Measurements from ENCODE around the gene HLX. TPM values are rescaled to one million over a fixed set of nuclear protein-coding genes. Genes with fewer than 3 reads are reported as not detected.
A peak's percentile ranks its signal among the peaks of the same experiment; 100 is the strongest.

The HLX gene, protein sequence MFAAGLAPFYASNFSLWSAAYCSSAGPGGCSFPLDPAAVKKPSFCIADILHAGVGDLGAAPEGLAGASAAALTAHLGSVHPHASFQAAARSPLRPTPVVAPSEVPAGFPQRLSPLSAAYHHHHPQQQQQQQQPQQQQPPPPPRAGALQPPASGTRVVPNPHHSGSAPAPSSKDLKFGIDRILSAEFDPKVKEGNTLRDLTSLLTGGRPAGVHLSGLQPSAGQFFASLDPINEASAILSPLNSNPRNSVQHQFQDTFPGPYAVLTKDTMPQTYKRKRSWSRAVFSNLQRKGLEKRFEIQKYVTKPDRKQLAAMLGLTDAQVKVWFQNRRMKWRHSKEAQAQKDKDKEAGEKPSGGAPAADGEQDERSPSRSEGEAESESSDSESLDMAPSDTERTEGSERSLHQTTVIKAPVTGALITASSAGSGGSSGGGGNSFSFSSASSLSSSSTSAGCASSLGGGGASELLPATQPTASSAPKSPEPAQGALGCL
- total RNA-seq: 2.3 and 4.0 TPM in 2 replicates
- polyA plus RNA-seq (2012): 15.5 TPM

- peak; percentile 96 for DNase-seq (ENCODE audit: low read depth)
These were observed at the start of gene HLX for GRCh38 chr1:220879076-220879508. TSS of gene HLX (plus strand) at chr1:220879443. CDS start at chr1:220879858, 415 bp downstream.

- DNase-seq (ENCODE audit: low read depth): no peak
These were observed 45.8 kb upstream of the HLX start for GRCh38 chr1:220833436-220833835.

DNA sequence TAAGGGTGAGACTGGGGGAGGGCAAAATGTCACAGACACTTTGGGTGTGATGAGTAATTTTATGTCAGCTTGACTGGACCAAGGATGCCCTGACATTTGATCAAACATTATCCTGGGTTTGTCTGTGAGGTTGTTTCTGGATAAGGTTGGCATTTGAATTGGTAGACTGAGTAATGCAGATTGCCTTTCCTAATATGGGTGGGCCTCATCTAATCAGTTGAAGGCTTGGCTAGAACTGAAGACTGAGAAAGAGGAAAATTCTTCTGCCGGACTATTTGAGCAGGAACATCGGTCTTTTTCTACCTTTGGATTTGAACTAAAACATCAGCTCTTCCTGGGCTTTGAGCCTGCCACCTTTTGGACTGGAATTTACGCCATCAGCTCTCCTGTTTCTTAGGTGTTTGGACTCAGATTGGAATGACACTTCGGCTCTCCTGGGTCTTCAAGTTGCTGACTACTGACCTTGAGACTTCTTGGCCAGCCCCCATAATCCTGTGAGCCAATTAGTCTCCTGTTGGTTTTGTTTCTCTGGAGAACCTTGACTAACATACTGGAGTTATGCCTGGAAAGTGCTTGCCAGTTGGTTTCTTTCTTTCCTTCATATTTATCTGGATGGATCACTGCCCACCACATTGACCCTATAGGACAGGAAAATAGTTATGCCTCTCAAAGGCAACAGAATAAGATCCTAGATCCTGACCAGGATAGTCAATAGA lies 44.9 kb upstream of the HLX start:
- DNase-seq (ENCODE audit: low read depth): no peak

DNA sequence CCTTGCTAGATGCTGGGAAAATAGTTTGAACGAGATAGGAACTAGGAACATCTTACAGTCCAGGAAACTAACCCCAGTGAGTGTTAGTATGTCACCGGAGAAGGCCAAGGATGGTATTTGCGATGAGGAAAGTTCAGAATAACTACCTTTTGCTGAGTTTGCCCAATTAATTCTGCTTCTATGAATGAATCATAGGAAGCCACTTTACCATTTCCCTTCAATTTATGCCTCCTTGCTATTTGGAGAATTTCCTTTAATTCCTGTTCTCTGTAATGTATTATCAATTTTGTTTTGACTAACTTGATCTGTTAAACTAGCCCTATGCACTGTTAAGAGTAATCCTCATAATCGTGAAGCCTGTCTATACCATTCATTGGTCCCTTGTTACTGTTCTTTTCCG lies 40.7 kb upstream of the HLX start:
- DNase-seq (ENCODE audit: low read depth): no peak

- no peak for DNase-seq (ENCODE audit: low read depth)
These were observed 39.8 kb upstream of the HLX start for GRCh38 chr1:220839474-220839873.

DNA sequence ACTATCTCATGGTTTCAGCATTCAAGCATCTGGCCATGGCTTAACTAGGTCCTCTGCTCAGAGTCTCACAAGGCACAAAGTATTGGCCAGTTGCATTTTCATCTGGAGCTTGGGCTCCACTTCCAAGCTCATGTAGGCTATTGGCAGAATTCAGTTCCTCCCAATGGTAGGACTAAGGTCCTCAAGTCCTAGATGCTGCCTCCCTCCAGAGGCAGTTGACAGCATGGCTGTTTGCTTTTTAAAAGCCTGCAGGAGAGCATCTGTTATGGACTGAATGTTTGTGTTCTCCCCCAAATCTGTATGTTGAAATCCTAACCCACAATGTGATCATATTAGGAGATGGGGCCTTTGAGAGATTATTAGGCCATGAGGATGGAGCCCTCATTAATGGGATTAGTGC lies 38.0 kb upstream of the HLX start:
- no peak for DNase-seq (ENCODE audit: low read depth)

DNA sequence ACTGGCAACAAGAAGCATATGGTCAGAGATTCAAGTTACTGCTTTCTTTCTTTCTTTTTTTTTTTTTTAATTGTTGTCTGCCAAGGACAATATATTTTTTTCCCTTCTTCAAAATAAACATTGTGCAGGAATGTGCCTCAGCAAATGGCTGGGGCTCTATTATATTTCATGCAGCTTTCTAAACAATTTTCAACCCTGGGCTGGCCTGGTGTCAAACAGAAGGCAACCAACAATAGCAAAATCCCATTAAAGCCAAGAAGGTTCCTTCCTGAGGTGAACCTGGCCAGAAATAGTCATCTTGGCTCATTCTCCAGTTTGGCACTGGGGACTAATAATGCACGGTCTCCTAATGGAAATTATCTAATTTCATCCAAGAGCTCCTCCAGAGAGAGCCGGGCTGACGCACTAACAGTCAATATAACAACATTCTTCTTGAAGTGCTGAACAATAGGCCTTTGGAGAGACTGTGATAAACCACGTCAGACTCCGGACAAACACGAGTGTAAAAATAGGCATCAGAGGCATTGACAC lies 35.7 kb upstream of the HLX start:
- peak; percentile 21 for DNase-seq (ENCODE audit: low read depth)

DNA sequence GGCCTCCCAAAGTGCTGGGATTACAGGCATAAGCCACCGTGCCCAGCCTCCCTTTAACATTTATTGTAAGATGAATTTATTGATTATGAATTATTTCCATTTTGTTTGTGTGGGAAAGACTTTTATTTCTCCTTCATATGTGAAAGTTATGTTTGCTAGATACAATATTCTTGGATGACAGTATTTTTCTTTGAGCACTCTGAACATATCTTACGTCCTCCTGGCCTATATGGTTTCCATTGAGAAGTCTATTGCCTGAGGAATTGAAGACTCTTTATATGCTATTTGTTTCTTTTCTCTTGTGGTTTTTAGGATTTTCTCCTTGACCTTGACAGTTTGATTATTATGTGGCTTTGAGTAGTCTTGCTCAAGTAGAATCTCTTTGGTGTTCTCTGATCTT lies 26.8 kb upstream of the HLX start:
- no peak for DNase-seq (ENCODE audit: low read depth)

DNA sequence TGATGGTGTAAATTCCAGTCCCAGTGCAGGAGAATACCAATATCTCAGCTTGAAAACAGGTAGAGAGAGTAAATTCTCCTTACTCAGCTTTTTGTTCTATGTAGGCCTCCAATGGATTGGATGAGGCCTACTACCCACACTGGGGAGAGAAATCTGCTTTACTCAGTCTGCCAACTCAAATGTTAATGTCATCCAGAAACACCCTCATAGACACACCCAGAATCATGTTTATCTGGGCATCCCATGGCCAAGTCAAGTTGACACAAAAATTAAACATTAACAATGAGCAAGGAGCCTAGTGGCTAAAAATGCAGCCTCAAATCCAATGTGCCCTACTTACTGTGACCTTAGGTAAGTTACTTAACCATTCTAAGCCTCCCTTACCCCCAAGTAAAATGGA lies 6.9 kb upstream of the HLX start:
- no peak for DNase-seq (ENCODE audit: low read depth)

DNA sequence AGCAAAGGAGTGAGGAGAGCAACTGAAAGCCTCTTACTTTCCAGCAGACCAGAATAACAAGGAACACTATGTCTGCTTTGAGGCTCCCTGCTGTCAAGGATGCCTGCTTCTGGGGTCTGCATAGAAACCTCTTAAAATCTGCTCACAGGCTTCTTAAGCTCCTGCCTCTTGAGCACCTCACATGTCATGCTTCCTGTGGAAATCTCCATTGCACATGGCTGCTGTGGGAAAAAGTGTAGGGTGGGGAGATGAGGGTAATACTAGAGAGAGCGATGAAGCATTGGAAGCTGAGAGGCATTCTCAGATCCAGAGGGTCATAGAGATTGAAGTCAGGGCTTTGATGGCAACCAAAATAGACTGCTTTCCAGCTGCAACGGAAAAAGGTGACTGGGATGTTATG lies 6.2 kb upstream of the HLX start:
- no peak for DNase-seq (ENCODE audit: low read depth)

DNA sequence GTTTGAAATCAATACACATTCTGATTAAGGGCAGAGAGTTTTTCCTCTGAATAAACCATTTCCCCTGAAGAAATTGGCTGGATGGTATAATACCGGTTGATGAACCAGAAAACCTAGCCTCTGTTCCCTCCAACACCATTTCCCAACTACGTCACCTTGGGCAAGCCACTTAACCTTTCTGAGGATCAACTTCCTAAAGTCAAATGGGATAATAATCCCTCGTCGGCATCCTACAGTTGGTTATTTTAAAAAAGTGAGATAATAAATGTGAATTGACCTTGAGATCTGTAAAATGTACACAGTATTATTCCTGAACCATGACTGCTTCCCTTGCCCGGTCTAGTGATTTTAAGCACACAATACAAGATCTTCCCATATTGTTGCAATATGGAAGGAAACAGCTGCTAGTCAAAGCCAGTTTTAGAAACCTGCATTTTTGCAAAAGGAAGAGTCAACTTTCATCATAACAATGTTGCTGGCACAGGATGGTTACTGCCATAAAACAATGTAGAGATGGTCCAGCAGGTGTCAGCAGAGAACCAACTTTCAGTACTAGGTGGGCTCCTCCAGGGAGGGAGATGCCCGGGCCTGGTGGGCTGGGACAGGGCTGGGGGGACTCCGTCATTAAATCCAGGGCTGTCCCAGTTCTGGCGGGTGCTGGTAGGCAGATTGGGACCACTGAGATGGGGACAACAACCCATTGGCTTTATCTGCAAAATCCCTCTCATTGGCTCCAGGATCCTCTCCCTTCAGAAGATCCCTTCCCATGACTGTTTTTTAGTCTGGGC lies 5.2 kb upstream of the HLX start:
- peak; percentile 71 for DNase-seq (ENCODE audit: low read depth)

DNA sequence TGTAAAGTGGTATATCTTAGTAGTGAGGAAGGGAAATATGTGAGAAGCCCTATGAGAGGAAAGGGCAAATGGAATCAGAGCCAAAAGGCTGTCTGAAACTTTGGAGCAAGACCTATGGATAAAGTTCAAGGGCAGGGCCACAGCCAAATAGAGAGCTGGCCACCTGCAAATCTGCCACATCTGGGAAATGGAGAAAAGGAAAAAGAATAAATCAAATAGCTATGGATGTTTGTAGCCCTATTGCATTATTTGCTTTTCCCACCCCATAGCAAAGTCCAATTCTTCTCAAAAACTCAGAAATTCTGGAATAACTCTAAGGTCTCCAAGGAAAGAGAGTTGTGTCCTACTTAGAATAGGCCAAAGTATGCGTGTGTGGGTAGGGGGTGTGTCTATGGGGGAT lies 4.0 kb upstream of the HLX start:
- no peak for DNase-seq (ENCODE audit: low read depth)

GRCh38 chr1:220876511-220877376 lies 2.5 kb upstream of the HLX start:
- DNase-seq (ENCODE audit: low read depth): no peak

DNA sequence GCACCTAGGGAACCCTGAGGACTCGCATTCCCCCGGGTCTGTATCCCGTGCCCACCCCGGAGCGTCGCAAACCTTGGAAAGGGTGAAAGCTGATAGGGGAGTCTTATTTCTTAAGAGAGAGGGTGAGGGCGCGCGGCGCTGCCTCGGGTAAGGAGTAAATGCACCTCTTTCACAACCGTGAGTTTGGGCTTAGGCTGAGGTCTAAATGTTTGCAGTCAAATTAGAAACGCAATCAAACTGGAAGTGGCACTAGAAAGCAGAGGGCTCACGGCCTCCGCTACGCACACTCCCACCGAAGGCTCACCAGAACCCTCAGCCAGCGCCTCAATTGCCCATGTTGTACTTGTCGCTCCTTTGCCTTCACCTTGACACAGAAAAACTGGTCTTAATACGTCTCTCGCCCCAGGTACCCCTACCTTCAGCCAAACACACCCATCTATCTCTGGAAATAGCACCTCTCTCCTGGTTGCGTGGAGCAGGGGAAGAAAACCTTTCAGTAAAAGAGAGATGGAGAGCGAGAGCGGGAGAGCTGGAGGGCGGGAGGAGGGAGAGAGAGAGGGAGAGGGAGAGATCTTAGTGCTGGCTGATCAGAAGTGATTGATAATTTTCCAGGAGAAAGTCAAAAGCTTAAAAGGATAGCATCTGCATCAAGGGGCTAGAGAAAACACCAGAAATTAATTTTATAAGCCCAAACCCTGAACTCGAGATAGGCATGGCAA lies 1.7 kb upstream of the HLX start:
- no peak for DNase-seq (ENCODE audit: low read depth)

GRCh38 chr1:220878191-220879075 lies 810 bp upstream of the HLX start:
- DNase-seq (ENCODE audit: low read depth): no peak

GRCh38 chr1:220879509-220880361 lies 492 bp downstream of the HLX start:
- DNase-seq (ENCODE audit: low read depth): peak; percentile 64

GRCh38 chr1:220880362-220880670 lies 1.1 kb downstream of the HLX start:
- DNase-seq (ENCODE audit: low read depth): no peak

All from myocyte (in vitro differentiated cells).